HG03095 (cell line): ENCODE data around the gene PARD6A.

Experiments
- ATAC-seq: cut with Tn5 transposase; IDR thresholded peaks from one replicate; pipeline ENCODE4 v1.9.1; 2021; ENCODE audit warnings: moderate library complexity; ENCODE audit not compliant: unreplicated experiment

PARD6A gene

GRCh38 chr16:67653128-67653788, 7.5 kb upstream of the PARD6A start:
- ATAC-seq: no peak

GRCh38 chr16:67653789-67654402, 6.9 kb upstream of the PARD6A start:
- no peak for ATAC-seq

- ATAC-seq: no peak
Measured at GRCh38 chr16:67654403-67654911, 6.3 kb upstream of the PARD6A start.

GRCh38 chr16:67655363-67655762, 5.4 kb upstream of the PARD6A start:
- no peak for ATAC-seq

GRCh38 chr16:67656344-67657016, 4.3 kb upstream of the PARD6A start:
- ATAC-seq: no peak

- no peak for ATAC-seq
Measured at GRCh38 chr16:67657017-67657608, 3.6 kb upstream of the PARD6A start.

DNA sequence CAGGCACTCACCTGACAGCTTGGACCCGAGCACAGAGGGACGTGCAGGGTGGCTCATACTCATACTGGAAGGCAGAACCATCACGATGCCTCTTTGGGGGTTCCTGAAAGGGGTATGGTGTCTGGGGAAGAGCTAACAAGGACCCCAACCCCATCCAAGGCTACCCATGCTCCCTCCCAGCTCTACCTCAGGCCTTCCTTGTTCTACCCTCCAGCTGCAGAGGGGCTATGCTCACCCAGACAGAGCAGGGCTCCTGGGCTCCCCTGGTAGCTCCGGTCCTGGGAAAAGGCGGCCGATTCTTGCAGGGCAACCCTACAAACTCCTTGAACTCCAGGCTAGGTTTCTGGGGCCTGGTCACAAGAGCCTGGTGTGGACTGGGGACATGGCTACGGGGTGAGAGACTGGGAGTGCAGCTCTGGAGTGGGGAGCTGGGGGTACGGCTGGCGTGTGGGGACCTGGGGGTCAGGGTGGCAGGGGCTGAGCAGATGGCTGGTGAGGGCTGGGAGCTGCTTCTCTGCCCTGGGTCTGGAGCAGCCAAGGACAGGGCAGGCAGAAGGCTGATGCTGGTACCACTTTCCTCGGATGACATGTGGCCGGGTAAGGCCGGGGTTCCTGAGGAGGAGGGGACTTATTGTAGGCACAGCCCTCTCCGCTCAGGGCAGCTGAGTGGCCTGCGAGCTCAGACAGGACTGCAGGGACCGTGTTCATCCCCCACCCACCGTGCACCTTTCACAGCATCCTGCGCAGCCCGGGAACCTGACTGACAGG, 2.8 kb upstream of the PARD6A start:
- ATAC-seq: no peak

- ATAC-seq: no peak
Measured at GRCh38 chr16:67658849-67659674, 1.7 kb upstream of the PARD6A start.

GRCh38 chr16:67659675-67660563, 841 bp upstream of the PARD6A start, which contains the start of gene ACD:
ACD (minus strand) TSS chr16:67660260; CDS start chr16:67660220, 40 bp downstream.
- ATAC-seq: peak; percentile 50

- ATAC-seq: no peak
Measured at GRCh38 chr16:67661101-67661761, 471 bp downstream of the PARD6A start.

DNA sequence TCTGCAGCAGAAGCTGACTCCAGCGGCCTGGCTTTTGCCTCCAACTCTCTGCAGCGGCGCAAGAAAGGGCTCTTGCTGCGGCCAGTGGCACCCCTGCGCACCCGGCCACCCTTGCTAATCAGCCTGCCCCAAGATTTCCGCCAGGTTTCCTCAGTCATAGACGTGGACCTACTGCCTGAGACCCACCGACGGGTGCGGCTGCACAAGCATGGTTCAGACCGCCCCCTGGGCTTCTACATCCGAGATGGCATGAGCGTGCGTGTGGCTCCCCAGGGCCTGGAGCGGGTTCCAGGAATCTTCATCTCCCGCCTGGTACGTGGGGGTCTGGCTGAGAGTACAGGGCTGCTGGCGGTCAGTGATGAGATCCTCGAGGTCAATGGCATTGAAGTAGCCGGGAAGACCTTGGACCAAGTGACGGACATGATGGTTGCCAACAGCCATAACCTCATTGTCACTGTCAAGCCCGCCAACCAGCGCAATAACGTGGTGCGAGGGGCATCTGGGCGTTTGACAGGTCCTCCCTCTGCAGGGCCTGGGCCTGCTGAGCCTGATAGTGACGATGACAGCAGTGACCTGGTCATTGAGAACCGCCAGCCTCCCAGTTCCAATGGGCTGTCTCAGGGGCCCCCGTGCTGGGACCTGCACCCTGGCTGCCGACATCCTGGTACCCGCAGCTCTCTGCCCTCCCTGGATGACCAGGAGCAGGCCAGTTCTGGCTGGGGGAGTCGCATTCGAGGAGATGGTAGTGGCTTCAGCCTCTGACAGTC, 1.3 kb downstream of the PARD6A start:
- ATAC-seq: no peak

DNA sequence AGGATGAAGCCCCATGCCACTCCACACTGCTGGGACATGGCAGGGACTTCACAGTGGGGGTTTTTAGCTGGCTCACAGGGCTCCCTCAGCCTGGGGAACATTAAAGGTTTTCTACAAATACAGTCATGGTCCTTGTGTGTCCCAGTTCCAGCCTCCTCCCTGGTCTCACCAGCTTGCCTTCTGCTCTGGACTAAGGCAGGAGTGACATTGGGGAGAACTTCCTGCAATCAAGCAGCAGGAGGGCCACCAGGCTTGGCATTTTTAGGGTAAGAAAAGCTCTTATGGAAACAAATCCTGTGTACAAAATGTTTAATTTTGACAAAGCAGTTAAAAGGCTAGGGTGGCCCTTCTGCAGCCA, 1.9 kb downstream of the PARD6A start:
- ATAC-seq: no peak

DNA sequence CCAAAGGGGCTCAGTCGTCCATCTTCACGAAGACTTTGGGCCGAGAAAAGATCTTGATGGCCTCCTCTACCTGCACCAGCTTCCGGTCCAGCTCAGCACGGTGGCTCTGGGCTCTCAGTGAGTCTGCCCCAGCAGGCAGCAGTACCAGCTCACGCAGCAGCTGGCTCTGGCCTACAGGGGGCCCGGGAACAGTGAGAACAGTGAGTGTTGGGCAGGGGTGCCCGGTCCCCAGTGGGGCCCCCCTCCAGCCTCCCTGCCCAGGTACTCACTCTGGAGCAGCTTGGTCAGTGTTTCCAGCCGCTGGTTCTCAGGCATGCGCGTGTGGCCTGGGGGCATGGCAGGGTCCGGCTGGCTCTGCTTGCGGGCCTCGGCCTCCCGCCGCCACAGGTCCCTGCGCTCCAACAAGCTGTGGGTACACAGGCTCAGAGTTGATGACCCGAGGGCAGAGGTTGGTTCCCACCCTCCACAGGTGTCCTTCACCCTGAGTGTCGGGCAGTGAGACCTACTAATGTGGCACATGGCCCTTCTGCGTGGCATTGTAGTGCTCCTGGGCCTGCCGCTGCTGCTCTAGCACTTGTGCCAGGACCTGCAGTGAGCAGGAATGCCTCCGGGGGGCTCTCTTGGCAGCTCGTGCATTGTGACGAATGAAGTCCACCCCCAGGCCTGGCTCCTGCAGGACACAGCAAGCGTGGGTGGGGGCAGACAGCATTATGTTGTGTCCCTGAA, 2.6 kb downstream of the PARD6A start:
- ATAC-seq: no peak

- no peak for ATAC-seq
Measured at GRCh38 chr16:67663877-67664222, 3.1 kb downstream of the PARD6A start.

DNA sequence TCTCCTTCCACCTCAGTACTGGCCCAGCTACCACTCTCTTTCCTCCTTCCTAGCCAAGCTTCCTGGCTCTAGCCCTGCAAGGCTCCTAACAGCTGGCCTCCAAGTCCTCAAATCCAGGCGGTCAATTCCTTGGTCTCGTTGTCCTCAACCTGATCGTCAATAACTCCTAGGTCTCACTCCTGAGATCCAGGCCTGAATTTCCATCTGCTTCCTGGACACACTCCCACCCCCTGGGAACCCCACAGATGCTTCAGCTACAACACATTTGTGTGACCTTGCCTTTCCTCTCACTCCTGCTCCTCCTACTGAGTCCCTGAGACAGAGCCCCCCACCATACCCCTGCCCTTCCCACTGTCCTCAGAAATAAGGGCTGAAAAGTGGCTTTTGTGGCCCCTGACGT, 3.5 kb downstream of the PARD6A start:
- ATAC-seq: no peak

- ATAC-seq: no peak
Measured at GRCh38 chr16:67664871-67665270, 4.1 kb downstream of the PARD6A start.

- ATAC-seq: no peak
Measured at GRCh38 chr16:67665598-67665997, 4.8 kb downstream of the PARD6A start.
